ENCODE measurements around the gene MARCHF4. TPM values are rescaled to one million over a fixed set of nuclear protein-coding genes. Genes with fewer than 3 reads are reported as not detected.
A peak's percentile ranks its signal among the peaks of the same experiment; 100 is the strongest.

The MARCHF4 gene
- total RNA-seq, 1 donor from 2014 or later = not detected

DNA sequence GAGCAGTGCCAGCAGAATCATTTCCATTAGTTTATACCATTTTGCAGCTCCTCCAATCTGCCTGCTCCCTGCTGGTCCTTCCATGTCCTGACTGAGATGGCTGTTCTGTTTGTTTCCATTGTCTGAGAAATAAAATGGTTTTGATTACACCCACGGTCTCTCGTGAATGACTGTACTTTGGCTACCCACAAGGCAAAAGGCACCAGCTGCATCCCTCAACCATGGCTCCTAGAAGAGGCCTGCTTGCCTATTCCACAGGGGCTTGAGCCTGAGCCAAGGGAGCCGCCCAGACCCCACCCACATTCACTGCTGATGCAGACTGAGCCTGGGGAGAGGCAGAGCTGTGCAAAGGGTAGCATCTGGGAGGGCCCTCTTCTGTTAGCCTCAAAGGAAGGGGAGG is 31.2 kb downstream of the MARCHF4 start:
- Histone ChIP-seq H3K27me3 (no peaks in the 10 kb centered on the region), H3K36me3 (no peaks in the 10 kb centered on the region), H3K9me3 (no peaks in the 10 kb centered on the region), H3K4me1 (peaks cover 0 to 9% of the 10 kb centered on the region in 2 donors), H3K27ac (peak overlapping the region in 1 of 2 donors; percentile 56), H3K4me3 (no peak overlapping the region)
- intact Hi-C loops (cut with DNase I) = no loop called here
- DNase-seq (ENCODE audit: low spot score in 2 of 2) = no peak
- TF ChIP-seq, protein P1, sequence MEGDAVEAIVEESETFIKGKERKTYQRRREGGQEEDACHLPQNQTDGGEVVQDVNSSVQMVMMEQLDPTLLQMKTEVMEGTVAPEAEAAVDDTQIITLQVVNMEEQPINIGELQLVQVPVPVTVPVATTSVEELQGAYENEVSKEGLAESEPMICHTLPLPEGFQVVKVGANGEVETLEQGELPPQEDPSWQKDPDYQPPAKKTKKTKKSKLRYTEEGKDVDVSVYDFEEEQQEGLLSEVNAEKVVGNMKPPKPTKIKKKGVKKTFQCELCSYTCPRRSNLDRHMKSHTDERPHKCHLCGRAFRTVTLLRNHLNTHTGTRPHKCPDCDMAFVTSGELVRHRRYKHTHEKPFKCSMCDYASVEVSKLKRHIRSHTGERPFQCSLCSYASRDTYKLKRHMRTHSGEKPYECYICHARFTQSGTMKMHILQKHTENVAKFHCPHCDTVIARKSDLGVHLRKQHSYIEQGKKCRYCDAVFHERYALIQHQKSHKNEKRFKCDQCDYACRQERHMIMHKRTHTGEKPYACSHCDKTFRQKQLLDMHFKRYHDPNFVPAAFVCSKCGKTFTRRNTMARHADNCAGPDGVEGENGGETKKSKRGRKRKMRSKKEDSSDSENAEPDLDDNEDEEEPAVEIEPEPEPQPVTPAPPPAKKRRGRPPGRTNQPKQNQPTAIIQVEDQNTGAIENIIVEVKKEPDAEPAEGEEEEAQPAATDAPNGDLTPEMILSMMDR (IDR thresholded peaks at IDR 0.05) = no peak

DNA sequence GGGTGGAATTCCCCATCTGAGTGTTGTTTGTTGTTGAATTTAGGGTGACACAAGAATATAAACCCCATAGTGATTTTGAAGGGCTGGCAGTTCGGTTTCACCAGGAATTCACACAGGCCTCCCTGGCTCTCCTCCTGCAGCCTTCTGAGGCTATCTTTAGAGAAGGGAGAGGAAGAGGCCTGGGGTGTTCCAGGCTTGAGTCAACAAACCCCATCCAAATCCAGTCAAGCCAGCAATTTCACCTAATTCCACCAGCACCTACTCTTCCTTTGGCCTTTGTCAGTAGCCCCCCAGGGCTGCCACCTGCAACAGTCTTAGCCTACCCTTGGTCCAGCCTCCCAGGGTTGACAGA is 32.0 kb downstream of the MARCHF4 start:
- peak overlapping the region; percentile 56 to 59 for H3K27ac ChIP-seq
- H3K4me1 ChIP-seq = peaks cover 0 to 9% of the 10 kb centered on the region in 2 donors
- TF ChIP-seq, protein P1 (IDR thresholded peaks at IDR 0.05) = no peak
- no peaks in the 10 kb centered on the region for H3K27me3 ChIP-seq
- no peak for DNase-seq (ENCODE audit: low spot score in 2 of 2)
- H3K9me3 ChIP-seq = no peaks in the 10 kb centered on the region
- intact Hi-C loops (cut with DNase I) = no loop called here
- peak overlapping the region in 1 of 2 donors; percentile 34 for H3K4me3 ChIP-seq
- H3K36me3 ChIP-seq = no peaks in the 10 kb centered on the region

DNA sequence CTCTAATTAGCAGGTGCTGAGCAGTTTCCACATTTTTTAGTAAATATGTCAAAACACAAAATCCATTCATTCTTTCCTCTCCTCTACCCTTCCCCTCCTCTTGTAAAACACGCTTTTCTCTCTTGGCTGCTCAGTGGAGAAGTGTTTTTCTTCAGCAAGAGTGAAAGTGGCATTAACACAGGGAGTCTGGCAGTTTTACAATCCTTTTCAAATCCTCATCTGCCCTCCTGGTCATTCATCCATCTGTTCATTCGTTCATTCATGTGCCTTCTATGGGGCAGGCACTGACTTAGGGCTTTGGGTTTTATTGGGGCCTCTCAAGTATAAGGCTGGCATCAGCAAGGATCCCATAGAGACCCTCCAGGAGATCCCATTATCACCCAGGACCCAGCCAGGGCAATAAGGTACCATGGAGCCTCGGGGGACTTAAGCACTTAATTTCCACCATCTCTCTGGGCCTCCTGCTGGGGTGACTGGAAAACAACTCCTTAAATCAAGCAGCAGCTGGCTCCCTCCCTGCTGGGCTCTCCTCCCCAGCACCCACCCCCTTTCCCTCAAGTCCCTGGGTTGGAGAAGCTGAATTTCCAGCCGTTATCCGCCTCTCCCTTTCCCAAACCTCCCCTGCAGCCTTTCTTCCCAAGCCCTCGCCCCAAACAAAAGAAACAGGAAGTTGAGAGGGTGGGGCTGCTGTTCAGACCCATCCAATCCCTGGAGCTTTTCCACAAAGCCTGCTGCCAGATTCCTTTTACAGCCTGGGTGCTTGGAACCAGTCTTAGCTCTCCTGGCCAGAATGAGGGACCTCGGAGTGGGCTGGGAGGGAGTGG is 32.6 kb downstream of the MARCHF4 start:
- no peaks in the 10 kb centered on the region for H3K36me3 ChIP-seq
- TF ChIP-seq, protein P1 (IDR thresholded peaks at IDR 0.05) = no peak
- no peaks in the 10 kb centered on the region for H3K27me3 ChIP-seq
- H3K27ac ChIP-seq = peak overlapping the region; percentile 56 to 59
- peak overlapping the region in 1 of 2 donors; percentile 34 for H3K4me3 ChIP-seq
- intact Hi-C loops (cut with DNase I) = no loop called here
- no peak for DNase-seq (ENCODE audit: low spot score in 2 of 2)
- no peaks in the 10 kb centered on the region for H3K9me3 ChIP-seq
- H3K4me1 ChIP-seq = peaks cover 0 to 9% of the 10 kb centered on the region in 2 donors

DNA sequence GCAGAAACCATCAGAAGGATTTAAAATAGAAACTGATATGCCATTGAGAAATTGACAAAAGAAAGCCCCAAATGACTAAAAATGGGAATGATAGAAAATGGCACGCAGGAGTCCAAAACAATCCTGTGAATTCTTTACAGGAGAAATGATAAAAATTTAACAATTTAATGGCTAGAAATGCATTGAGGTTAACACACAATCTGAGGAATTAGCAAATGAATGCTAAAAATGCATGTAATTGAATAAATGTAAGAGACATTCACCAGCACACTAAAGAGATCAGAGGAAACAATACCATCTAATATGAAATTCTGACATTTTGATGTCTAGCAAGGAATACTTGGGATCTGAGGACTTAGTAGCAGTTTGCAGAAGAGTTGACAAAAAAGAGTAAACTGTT is 37.0 kb downstream of the MARCHF4 start:
- no peaks in the 10 kb centered on the region for H3K36me3 ChIP-seq
- H3K27me3 ChIP-seq = no peaks in the 10 kb centered on the region
- H3K4me3 ChIP-seq = no peak overlapping the region
- no peaks in the 10 kb centered on the region for H3K9me3 ChIP-seq
- TF ChIP-seq, protein P1 (IDR thresholded peaks at IDR 0.05) = no peak
- no peak for DNase-seq (ENCODE audit: low spot score in 2 of 2)
- intact Hi-C loops (cut with DNase I) = no loop called here
- H3K4me1 ChIP-seq = peaks cover 0 to 3% of the 10 kb centered on the region in 2 donors
- no peak overlapping the region for H3K27ac ChIP-seq

DNA sequence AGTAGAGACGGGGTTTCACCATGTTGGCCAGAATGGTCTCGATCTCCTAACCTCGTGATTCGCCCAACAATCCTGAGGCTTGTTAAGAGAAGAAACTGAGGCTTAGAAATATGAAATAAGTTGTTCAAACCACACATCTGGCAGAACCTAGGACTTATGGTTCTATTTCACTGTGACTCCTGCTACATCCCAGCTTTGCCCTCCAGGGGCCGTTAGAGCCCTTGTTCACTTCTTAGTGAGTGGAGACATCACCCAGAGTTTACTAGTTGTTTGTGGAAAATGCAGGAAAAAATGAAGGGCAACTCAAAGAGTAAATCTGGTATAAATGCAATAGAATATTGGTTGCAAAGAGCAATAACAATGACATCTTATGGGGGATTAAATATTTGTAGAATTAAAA is 43.9 kb downstream of the MARCHF4 start:
- H3K4me1 ChIP-seq = no peaks in the 10 kb centered on the region
- H3K4me3 ChIP-seq = no peak overlapping the region
- TF ChIP-seq, protein P1 (IDR thresholded peaks at IDR 0.05) = no peak
- no peak overlapping the region for H3K27ac ChIP-seq
- H3K36me3 ChIP-seq = no peaks in the 10 kb centered on the region
- no peaks in the 10 kb centered on the region for H3K9me3 ChIP-seq
- no peaks in the 10 kb centered on the region for H3K27me3 ChIP-seq
- no peak for DNase-seq (ENCODE audit: low spot score in 2 of 2)
- intact Hi-C loops (cut with DNase I) = no loop called here

Data from ascending aorta (tissue), 2 donors.